ENCODE data around the gene ZNF93.
A peak's percentile ranks its signal among the peaks of the same experiment; 100 is the strongest.
"Not testable (repeated sequence)": the region's sequence is repeated elsewhere in the genome, so short reads cannot be mapped to it uniquely, and the experiment has no call there.

The ZNF93 gene

DNA sequence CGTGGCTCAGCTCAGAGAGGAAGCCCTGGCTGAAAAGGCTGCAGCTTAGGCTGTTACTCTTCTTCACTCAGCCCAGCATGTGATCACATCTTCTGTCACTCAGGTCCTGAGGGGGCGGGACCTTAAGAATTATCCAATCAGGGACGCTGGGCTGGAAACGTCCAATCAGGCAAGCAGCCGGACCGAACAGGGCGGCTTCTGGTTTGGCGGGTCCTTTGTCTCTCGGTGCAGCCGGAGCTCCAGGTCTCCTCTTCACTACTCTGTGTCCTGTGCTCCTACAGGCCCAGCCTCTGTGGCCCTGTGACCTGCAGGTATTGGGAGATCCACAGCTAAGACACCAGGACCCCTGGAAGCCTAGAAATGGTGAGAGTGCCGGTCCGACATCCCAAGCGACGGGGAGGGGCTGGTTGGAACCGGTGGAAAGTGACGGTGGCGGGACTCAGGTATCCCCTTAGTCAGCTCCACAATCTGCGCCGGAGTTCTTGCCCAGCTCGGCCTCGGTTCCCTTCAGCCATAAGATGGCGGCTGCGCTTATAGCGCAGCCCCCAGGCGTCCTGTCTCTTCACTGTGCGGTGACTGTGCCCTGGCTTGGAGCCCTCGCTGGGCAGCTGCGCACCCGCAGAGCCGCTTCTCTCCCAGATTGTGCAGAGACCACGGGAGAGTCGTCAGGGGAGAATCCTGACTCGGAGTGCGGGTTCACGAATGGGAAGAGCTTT, at the start of gene ZNF93:
Gene ZNF93, plus strand, starts transcription at position 218 of the 716 bp plus-strand sequence. Its CDS starts 143 bp downstream, at position 361.
- no peak for FAIRE-seq

DNA sequence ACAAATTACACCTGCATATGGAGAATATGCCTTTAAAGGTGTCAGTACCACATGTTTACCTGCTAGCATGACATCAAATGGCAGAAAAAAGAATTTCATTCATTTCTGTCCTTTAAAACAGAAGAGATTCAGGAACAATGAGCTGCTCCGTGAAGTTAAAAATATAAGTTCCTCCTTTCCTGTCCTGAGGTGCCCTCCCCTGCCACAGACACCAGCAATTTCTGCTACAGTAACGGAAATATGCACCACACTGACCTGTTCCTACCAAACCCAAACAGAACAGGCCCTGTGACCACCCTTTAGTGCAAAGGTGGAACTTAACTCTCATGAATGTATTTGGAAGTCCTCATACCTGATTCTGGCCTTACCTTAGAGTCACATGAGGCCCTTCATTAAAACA, 49.0 kb upstream of the ZNF93 start:
- not testable (repeated sequence) for FAIRE-seq

DNA sequence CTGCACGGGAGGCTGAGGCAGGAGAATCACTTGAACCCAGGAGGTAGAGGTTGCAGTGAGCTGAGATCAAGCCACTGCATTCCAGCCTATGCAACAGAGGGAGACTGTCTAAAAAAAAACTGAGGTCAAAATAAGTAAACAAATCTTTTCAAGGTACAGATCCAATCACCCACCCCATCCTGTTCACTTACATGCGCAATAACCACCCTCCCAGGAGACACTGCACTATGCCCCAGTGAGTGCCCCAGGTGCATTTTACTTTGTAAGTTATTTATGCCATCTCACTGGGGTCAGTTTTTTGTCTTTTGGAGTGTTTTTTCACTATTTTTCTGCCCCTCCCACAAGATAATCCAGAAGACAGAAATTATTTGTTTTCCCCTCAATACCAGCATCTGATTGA, 42.0 kb upstream of the ZNF93 start:
- FAIRE-seq, result no peak

DNA sequence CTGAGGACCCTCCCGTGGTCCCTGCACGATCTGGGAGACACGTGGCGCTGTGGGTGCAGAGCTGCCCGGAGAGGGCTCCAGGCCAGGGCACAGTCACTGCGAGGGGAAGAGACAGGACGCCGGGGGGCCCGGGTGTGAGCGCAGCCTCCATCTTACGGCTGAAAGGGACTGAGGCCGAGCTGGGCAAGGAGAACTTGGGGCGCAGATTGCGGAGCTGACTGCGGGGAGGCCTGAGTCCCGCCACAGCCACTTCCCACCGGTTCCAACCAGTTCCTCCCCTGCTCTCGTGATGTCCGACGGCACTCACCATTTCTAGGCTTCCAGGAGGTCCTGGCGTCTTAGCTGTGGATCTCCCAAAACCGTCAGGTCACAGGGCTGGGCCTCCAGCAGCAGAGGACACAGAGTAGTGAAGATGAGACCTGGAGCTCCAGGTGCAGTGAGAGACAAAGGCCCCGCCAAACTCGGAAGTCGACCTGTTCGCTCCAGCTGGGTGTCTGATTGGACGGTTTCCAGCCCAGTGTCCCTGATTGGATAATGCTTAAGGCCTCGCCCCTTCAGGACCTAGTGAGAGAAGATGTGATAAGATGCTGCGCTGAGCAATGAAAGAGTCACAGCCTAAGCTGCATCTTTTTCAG, 39.9 kb upstream of the ZNF93 start:
- FAIRE-seq, result no peak

DNA sequence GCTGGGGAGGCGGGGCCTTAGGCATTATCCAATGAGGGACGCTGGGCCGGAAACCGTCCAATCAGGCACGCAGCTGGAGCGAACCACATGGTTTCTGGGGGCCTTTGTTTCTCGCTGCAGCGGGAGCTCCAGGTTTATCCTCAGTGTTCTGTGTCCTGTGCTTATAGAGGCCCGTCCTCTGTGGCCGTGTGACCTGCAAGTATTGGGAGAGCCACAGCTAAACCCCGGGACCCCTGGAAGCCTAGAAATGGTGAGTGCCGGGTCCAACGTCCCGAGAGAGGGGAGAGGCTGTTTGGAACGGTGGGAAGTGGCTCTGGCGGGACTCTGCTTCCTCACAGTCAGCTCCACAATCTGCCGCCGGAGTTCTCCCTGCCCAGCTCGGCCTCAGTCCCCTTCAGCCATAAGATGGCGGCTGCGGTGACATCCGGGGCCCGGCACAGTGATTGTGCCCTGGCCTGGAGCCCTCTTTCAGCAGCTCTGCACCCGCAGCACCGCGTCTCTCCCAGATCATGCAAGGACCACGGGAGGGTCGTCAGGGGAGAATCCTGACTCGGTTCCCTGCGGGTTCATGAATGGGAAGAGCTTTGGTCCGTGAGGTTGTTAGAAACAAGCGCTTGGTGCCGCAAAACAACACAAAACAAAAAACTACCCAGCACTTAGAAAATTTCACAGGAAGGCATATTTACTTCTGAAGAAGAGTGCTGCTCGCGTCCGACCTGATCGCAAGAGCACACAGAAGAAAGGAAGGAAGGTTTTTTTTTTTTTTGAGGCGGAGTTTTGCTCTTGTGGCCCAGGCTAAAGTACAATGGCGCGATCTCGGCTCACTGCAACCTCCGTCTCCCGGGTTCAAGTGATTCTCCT, 34.8 kb upstream of the ZNF93 start, which contains the start of gene ZNF253:
Gene ZNF253, plus strand, starts transcription at position 133 of the 861 bp plus-strand sequence. Its CDS starts 115 bp downstream, at position 248.
- FAIRE-seq, result peak; percentile 23

DNA sequence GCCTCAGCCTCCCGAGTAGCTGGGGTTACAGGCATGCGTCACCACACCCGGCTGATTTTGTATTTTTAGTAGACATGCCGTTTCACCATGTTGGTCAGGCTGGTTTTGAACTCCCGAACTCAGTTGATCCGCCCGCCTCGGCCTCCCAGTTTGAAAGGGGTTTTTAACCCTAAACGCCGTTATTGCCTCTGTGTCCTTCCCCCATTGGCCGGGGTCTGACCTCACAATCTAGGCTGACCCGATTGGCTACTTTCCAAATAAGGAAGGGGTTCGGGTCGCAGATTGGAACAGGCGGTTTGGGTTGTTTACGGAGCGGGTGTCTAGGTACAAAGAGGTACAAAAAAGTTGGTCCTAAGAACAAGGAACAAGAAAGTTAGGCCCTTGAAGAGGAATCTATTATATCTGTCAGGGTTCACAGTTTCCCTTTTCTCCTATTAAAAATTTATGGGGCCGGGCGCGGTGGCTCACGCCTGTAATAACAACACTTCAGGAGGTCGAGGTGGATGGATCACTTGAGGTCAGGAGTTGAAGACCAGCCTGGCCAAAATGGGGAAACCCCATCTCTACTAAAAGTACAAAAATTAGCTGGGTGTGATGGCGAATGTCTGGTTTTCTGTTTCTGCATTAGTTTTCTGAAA, 34.0 kb upstream of the ZNF93 start:
- no peak for FAIRE-seq

DNA sequence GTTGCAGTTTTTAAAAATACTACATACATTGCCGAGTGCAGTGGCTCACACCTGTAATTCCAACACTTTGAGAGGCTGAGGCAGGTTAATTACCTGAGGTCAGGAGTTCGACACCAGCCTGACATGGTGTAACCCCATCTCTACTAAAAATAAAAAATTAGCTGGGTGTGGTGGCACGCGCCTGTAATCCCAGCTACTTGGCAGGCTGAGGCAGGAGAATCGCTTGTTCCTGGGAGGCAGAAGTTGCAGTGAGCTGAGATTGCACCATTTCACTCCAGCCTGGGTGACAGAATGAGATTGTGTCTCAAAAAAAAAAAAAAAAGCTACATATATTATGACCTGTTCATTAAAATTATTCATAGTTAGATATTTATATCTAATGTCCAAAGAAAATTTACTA, 30.7 kb upstream of the ZNF93 start:
- FAIRE-seq, result not testable (repeated sequence)

DNA sequence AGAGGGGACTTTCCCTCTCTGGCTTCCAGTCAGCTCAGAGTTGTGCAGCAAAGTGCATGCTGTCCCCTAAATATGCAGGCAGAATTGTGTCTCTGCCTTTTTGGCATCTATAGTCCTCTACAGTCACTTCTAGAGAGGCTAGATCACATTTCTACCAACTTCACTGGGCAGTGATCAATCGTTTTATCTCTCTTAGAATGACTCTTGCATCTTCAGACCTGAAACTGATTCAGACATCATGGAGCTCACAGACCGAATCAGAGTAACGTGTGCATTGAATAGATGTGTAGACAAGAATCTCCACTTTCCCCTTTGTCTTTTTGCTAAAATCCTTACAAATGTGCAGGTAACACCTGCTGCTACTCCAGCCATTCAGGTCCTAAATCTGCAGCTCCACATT, 28.8 kb upstream of the ZNF93 start:
- FAIRE-seq, result no peak

DNA sequence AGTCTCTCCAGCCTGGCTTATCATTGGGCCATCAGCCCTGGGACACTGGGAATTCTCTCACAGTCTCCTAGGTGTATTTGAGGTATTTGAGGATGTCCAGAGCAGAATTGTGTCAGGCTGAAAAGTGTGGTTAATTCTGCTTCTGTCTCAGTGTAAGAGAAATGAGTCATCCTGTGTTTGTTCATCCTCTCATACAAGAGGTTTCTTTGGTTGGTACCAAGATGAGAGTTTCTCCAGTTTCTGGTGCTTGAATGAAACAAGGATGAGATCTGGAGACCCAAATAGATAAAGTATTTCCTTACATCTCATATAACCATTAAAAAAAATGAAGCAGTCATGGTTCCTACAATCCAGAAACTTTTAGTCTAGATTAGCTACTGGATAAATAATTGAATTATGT, 27.4 kb upstream of the ZNF93 start:
- FAIRE-seq, result no peak

DNA sequence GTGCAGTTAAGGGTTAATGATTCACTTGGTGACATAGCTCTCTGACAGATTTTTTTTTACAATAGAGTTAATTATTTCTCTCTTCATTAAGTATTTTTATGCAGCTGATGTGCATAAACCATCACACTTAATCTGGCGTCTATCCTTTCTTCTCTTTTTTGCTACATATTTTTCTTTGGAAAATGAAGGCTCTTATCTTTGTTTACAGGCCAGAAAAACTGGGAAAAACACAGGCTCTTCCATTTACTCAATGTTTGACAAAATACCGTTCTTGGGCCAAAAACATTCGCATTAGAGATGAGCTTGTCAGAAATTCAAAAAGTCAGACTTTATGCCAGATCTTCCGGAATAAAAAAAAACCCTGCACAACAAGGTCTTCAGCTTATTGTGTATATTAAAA, 23.0 kb upstream of the ZNF93 start:
- FAIRE-seq, result no peak

DNA sequence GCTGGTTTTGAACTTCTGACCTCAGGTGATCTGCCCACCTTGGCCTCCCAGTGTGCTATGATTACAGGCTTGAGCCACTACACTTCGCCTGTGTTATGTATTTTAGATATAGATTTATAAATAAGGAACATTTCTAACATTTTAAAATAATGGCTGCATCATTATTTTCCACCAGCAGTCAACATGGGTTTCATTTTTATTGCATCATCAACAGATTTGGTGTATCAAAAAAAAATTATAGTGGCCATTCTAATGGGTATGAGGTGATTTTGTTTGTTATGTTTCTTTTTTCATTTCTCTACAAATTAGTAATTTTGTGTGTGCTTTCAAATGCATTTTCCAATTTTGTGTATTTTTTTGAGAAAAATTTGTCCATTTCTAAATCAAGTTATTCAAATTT, 16.2 kb upstream of the ZNF93 start:
- FAIRE-seq, result peak; percentile 79

DNA sequence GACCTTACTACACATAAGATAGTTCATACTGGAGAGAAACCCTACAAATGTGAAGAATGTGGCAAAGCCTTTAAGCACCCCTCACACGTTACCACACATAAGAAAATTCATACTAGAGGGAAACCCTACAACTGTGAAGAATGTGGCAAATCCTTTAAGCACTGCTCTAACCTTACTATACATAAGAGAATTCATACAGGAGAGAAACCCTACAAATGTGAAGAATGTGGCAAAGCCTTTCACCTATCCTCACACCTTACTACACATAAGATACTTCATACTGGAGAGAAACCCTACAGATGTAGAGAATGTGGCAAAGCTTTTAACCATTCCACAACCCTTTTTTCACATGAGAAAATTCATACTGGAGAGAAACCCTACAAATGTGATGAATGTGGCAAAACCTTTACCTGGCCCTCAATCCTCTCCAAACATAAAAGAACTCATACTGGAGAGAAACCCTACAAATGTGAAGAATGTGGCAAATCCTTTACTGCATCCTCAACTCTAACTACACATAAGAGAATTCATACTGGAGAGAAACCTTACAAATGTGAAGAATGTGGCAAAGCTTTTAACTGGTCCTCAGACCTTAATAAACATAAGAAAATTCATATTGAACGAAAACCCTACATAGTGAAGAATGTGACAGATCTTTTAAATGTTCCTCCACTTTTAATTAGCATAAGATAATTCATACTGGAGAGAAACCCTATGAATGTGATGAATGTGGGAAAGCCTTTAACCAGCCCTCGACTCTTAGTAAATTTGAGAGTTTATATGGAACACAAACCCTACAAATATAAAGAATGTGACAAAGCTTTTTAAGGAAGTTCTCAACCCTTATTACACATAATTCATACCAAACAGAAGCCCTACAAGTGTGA, 8.4 kb upstream of the ZNF93 start:
- not testable (repeated sequence) for FAIRE-seq

DNA sequence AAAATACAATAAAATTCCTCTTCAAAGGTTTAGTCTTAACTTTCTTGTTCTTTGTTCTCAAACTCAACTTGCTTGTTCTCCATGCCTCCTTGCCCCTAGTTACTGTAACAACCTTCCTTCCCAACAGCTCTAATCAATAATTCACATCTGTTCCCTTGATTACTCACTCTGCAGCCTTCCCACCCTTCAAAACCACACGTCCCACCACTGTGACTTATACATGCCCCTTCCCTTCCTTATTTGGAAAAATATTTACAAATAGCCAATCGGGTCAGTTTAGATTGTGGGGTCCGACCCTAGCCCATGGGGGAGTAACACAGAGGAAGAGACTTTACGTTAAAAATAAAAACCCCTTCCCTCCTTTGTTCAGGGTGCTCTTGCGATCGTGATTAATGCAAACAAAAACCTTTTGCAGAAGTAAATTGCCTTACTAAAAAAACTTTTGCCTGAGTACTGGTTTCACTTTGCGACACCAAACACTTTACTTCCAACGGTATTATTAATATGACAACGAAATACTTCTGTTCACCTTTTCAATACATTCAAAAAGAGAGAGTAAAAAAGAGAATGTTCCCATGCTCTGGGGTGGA, 512 bp upstream of the ZNF93 start:
- no peak for FAIRE-seq

DNA sequence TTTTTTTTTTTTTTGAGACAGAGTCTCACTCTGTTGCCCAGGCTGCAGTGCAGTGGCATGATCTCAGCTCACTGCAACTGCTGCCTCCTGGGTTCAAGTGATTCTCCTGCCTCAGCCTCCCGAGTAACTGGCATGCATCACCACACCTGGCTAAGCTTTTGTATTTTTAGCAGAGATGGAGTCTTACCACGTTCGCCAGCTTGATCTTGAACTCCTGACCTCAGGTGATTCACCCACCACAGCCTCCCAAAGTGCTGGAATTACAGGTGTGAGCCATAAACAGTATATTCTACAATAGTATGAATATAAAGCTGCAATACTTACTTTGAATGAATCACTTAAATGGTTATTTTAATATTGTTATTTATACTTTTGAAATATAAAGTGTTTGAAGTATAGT, 6.8 kb downstream of the ZNF93 start:
- FAIRE-seq, result not testable (repeated sequence)

DNA sequence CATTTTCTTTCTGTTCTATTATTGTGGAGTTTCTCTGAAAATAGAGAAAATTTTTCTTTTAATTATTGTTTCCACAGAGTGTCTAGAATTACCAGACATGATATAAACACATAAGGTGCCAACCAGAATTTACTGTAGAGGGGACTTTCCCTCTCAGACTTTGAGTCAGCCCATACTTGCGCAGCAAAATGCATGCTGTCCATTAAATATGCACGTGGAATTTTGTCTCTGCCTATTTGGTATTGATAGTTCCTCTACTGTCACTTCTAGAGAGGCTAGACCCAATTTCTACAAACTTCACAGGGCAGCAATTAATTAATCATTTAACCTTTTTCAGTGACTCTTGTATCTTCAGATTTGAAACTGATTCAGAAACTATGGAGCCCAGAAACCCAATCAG, 8.9 kb downstream of the ZNF93 start:
- no peak for FAIRE-seq

DNA sequence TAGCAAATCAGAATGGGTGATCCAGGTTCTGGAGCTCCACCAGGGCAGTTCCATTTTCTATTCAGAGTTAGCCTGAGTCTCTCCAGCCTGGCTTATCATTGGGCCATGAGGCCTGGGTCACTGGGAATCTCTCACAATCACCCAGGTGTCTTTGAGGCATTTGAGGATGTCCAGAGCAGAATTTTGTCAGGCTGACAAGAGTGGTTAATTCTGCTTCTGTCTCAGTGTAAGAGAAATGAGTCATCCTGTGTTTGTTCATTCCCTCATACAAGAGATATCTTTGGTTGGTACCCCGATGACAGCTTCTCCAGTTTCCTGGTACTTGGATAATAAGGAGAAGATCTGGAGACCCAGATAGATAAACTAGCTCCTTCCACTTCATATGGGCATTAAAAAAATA, 10.4 kb downstream of the ZNF93 start:
- FAIRE-seq, result no peak

DNA sequence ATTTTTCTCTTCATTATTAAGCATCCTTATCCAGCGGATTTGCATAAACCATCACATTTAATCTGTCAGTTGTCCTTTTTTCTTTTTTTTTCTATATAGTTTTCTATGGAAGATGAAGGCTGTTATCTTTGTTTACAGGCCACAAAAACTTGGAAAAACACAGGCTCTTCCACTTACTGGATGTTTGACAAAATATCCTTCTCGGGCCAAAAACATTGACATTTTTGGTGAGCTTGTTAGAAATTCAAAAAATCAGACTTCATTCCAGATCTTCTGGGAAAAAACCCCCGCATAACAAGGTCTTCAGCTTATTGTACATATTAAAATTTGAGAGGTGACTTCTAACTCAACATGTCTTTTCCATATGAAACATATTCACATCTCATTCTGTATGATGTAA, 13.8 kb downstream of the ZNF93 start:
- no peak for FAIRE-seq

DNA sequence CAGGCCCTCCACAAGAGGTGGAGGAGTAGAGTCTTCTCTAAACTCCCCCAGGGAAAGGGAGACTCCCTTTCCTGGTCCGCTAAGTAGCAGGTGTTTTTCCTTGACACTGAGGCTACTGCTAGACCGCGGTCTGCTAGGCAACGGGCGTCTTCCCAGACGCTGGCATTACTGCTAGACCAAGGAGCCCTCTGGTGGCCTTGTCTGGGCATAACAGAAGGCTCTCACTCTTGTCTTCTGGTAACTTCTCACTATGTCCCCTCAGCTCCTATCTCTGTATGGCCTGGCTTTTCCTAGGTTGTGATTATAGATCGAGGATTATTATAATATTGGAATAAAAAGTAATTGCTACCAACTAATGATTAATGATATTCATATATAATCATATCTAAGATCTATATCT, 29.7 kb downstream of the ZNF93 start:
- not testable (repeated sequence) for FAIRE-seq

DNA sequence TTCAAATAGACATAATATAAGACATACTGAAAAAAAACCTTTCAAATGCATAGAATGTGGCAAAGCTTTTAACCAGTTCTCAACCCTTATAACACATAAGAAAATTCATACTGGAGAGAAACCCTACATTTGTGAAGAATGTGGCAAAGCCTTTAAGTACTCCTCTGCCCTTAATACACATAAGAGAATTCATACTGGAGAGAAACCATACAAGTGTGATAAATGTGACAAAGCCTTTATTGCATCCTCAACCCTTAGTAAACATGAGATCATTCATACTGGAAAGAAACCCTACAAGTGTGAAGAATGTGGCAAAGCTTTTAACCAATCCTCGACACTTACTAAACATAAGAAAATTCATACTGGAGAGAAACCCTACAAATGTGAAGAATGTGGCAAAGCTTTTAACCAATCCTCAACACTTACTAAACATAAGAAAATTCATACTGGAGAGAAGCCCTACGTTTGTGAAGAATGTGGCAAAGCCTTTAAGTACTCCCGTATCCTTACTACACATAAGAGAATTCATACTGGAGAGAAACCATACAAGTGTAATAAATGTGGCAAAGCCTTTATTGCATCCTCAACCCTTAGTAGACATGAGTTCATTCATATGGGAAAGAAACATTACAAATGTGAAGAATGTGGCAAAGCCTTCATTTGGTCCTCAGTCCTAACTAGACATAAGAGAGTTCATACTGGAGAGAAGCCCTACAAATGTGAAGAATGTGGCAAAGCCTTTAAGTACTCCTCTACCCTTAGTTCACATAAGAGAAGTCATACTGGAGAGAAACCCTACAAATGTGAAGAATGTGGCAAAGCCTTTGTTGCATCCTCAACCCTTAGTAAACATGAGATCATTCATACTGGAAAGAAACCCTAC, 32.9 kb downstream of the ZNF93 start:
- not testable (repeated sequence) for FAIRE-seq

DNA sequence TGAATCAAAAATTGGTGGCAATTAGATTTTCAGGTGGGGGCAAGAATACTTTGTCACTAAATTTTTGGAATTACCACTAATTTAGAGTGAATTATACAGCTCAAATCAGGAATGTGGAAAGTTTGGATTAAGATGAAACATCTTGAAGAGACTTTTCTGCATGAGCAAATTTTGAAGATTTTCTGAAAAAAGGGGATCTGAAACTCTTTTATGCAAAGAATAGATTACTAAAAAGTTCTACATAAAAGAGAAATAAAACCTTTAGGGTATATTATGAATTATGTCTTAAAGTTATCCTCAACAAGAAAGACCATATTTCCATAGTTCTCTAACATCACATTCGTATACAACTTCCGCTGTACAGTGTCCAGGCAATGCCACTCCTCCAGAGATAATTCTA, 36.7 kb downstream of the ZNF93 start:
- no peak for FAIRE-seq

DNA sequence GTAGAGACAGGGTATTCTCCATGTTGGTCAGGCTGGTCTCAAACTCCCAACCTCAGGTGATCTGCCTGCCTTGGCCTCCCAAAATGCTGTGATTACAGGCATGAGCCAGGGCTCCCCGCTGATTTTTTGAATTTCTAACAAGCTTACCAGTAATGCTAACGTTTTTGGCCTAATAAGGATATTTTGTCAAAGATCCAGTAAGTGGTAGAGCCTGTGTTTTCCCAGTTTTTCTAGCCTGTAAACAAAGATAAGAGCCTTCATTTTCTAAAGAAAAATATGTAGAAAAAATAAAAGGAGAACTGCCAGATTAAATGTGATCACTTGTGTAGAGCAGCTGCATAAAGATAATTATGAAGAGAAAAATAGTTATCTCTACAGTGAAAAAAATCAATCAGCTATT, 37.7 kb downstream of the ZNF93 start:
- no peak for FAIRE-seq
